Effector memory CD4-positive, alpha-beta T cell (primary cell): ENCODE results near the gene CENPF.
"Not testable (repeated sequence)": the region's sequence is repeated elsewhere in the genome, so short reads cannot be mapped to it uniquely, and the experiment has no call there.

Experiments
- DNase-seq, 3 donors: peaks; one replicate each; pipeline ENCODE4 v3.0.0-alpha.2; 2020
- H3K27ac ChIP-seq: 2 replicates; pipeline ENCODE4 v1.7.0; 2013; ENCODE audit warnings: mild to moderate bottlenecking, low read length, moderate library complexity; ENCODE audit not compliant: insufficient read depth, poor library complexity, severe bottlenecking
- H3K27me3 ChIP-seq: replicated peaks from 2 replicates; pipeline ENCODE4 v1.7.0; 2013; ENCODE audit warnings: mild to moderate bottlenecking, low read length; ENCODE audit not compliant: insufficient read depth, control insufficient read depth, poor library complexity, severe bottlenecking
- H3K36me3 ChIP-seq: 2 replicates; pipeline ENCODE4 v1.7.0; 2013; ENCODE audit warnings: mild to moderate bottlenecking, low read length, moderate library complexity; ENCODE audit not compliant: control insufficient read depth, insufficient read depth
- H3K4me1 ChIP-seq: 2 replicates; pipeline ENCODE4 v1.7.0; 2013; ENCODE audit warnings: low read length, mild to moderate bottlenecking; ENCODE audit not compliant: control insufficient read depth, insufficient read depth, poor library complexity, severe bottlenecking
- H3K4me3 ChIP-seq: 2 replicates; pipeline ENCODE4 v1.7.0; 2013; ENCODE audit warnings: low read length, low read depth, mild to moderate bottlenecking; ENCODE audit not compliant: insufficient read depth, poor library complexity, severe bottlenecking
- H3K9me3 ChIP-seq: 2 replicates; pipeline ENCODE4 v1.7.0; 2013; ENCODE audit warnings: mild to moderate bottlenecking, low read length, moderate library complexity; ENCODE audit not compliant: control insufficient read depth

Gene CENPF

DNA sequence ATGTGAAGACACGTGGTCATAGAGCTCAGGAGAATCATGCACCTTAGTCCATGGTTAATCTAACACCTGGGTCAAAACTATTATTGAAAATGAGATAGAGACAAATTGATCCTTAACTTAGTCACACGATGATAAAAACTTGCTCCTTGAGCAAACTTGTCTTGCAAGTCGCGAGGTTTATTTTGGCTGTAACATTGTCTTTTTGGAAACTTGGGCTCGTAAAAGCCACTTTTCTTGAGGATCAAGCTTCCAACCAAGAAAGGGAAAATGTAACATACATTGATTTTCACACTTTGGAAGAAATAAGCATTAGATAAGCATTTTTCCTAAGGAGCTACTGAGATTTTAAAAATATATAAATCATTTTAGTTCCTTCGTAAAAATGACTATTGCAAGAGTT, 19.9 kb upstream of the CENPF start:
- Histone ChIP-seq H3K36me3 (no peaks in the 10 kb centered on the region), H3K27me3 (no peaks in the 10 kb centered on the region), H3K4me3 (no peak overlapping the region), H3K9me3 (no peaks in the 10 kb centered on the region), H3K27ac (no peak overlapping the region), H3K4me1 (no peaks in the 10 kb centered on the region)
- no peak for DNase-seq

DNA sequence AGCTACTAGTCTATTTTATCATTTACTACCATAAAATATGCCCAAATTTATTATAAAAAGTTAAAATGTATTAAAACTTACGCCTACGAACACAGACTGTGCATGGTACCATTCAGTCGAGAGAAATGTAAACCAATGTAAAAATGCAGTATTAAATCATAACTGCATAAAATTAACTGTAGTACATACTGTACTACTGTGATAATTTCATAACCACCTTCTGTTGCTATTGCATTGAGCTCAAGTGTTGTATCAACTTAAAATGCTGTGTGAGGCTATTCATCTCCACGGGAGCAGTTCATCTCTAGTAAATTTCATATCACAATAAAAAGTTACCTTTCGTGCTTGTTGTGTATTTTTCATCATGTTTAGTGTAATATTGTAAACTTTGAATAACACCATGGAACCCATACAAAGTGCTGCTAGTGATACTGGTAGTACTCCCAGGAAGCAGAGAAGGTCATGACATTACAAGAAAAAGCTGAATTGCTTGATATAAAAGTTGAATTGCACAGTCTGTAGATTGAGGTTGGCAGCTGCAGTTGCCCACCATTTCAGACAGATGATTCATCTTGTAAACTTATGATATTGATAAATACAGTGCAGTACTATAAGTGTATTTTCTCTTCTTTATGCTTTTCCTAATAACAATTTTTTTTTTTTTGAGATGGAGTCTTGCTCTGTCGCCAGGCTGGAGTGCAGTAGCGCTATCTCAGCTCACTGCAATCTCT, 19.0 kb upstream of the CENPF start:
- Histone ChIP-seq H3K9me3 (no peaks in the 10 kb centered on the region), H3K4me1 (no peaks in the 10 kb centered on the region), H3K36me3 (no peaks in the 10 kb centered on the region), H3K27ac (no peak overlapping the region), H3K4me3 (no peak overlapping the region), H3K27me3 (no peaks in the 10 kb centered on the region)
- no peak for DNase-seq

DNA sequence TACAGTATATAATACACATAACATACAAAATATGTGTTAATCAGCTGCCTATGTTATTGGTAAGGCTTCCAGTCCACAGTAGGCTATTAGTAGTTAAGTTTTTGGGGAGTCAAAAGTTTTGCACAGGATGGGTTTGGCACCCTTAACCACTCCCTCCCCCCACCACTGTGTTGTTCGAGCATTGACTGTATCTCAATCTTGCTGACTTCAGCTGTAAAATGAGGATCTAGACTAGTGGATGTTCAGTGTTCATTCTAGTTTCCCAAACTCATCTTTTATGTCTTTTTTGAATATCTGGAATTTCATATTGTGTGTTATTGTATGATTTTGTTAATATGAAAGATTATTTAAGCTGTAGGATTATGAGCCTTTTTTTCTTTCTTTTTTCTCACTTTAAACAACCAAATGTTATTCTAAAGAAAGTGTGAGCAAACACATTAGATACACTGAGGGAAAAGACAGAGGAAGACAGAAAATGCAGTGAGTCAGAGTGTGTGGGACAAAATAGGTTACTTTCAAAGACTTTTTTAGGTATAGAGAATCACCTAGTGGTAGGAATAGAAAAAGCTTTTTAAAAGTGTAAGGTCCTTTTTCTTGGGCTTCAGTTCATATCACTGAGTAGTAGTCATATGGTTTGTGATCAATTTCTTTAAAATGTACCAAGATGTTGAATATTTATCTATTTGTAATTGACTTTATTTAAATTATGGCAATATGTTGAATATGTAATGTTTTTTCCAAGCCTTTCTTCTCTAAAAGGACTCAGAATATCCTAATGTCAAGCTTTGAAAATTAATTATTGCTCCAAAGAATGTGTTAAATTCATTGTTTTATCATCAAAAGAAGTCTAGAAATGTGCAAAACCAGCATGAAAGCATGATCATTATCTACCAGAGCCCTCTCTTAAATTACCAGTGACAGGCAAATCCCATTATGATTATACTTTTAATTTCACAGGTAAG, 17.9 kb upstream of the CENPF start:
- DNase-seq = no peak
- Histone ChIP-seq H3K27ac (no peak overlapping the region), H3K9me3 (no peaks in the 10 kb centered on the region), H3K36me3 (no peaks in the 10 kb centered on the region), H3K4me3 (no peak overlapping the region), H3K4me1 (no peaks in the 10 kb centered on the region), H3K27me3 (no peaks in the 10 kb centered on the region)

DNA sequence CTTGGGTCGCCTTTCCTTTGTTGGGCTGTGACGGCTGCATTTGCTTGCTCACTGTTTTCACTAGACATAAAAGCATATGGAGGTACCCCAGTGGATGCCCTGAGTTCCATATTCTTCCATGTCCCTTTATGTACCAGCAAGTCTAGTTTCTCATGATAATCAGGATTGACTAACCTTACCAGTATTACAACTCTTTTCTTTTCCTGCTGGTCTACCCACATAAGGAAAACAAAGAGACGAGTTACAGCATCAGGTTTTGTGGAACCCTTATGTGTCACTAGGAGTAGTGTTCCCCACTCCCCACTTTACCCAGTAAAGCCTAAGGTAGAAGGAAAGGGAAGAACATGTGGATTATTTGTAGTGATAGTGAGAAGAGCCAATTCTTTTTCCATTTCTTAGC, 16.4 kb upstream of the CENPF start:
- Histone ChIP-seq H3K9me3 (no peaks in the 10 kb centered on the region), H3K27ac (no peak overlapping the region), H3K4me3 (no peak overlapping the region), H3K36me3 (no peaks in the 10 kb centered on the region), H3K27me3 (no peaks in the 10 kb centered on the region), H3K4me1 (no peaks in the 10 kb centered on the region)
- no peak for DNase-seq

DNA sequence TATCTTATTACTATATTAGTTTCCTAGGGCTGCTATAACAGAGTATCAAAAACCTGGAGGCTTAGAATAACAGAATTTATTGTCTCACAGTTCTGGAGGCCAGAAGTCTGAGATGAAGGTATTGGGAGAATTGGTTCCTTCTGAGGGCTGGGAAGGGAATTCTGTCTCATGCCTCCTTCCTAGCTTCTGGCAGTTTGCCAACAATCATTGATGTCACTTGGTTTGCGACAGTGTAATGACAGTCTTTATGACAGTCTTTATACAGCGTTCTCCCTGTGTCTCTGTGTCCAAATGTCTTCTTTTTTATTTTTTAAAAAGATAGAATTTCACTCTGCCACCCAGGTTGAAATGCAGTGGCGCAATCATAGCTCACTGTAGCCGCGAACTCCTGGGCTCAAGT, 15.8 kb upstream of the CENPF start:
- DNase-seq = no peak
- Histone ChIP-seq H3K4me1 (no peaks in the 10 kb centered on the region), H3K4me3 (no peak overlapping the region), H3K36me3 (no peaks in the 10 kb centered on the region), H3K27ac (no peak overlapping the region), H3K9me3 (no peaks in the 10 kb centered on the region), H3K27me3 (no peaks in the 10 kb centered on the region)

DNA sequence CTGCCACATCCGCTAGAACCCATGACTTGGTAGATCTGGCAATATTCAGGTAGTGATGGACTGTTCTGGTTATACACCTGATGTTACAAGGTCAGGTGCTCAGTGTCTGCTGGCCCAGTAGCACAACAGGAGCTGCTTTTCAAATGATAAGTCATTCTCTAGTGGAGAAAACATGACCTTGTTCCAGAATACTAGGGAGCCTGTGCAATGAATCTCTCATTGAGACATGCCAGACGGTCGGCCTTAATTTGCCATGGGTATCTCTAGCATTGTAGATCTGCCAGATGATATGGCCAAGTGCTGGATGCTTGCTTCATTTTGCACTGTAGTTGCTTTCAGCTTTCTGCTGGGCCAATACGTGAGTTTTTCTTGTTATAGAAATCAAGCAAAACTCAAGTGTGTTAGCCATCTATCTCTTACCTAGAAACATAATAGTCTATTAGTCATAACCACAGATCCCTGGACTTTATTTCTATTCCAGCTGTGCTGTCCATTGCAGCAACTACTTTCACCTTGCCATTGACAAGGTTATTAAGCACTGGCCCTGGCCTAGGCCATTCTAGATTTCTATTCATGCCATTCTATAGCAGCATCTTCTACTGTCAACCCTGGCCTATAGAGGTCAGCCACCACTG, 13.9 kb upstream of the CENPF start:
- no peak overlapping the region for H3K4me3 ChIP-seq
- H3K27me3 ChIP-seq = no peaks in the 10 kb centered on the region
- no peaks in the 10 kb centered on the region for H3K36me3 ChIP-seq
- no peaks in the 10 kb centered on the region for H3K9me3 ChIP-seq
- DNase-seq = no peak
- no peaks in the 10 kb centered on the region for H3K4me1 ChIP-seq
- no peak overlapping the region for H3K27ac ChIP-seq

DNA sequence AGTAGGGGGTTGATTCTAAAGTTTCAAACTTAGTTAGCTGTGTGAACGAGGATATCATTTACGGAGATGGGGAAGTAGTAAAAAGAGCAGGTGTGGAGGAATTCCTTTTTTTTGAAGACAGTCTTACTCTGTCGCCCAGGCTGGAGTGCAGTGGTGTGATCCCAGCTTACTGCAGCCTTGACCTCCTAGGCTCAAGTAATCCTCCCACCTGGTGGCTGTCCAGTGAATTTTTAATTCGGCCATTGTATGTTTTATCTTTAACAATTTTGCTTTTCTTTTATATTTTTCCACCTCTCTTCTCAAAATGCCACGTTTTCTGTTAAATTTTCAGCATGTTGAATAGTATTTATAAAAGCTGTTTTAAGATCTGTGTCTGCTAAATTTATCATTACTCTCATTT, 12.3 kb upstream of the CENPF start:
- no peaks in the 10 kb centered on the region for H3K27me3 ChIP-seq
- DNase-seq = no peak

DNA sequence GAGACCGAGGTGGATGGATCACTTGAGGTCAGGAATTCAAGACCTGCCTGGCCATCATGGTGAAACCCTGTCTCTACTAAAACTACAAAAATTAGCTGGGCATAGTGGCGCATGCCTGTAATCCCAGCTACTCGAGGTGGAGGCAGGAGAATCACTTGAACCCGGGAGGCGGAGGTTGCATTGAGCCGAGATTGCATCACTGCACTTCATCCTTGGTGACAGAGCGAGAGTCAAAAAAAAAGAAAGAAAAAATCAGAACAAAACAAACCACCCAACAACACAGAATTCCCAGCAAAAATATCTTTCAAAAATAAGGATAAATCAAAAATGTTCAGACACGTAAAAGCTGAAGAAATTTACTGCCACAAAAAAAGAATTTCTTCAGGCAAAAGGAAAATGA, 11.1 kb upstream of the CENPF start:
- not testable (repeated sequence) for H3K27ac ChIP-seq, H3K4me1 ChIP-seq, H3K27me3 ChIP-seq, H3K36me3 ChIP-seq, H3K9me3 ChIP-seq, DNase-seq, H3K4me3 ChIP-seq

More for the DNA sequence above, 12.3 kb upstream of the CENPF start:
- H3K27ac ChIP-seq = no peak overlapping the region
- no peaks in the 10 kb centered on the region for H3K9me3 ChIP-seq
- H3K4me1 ChIP-seq = no peaks in the 10 kb centered on the region
- H3K4me3 ChIP-seq = no peak overlapping the region
- H3K36me3 ChIP-seq = no peaks in the 10 kb centered on the region

DNA sequence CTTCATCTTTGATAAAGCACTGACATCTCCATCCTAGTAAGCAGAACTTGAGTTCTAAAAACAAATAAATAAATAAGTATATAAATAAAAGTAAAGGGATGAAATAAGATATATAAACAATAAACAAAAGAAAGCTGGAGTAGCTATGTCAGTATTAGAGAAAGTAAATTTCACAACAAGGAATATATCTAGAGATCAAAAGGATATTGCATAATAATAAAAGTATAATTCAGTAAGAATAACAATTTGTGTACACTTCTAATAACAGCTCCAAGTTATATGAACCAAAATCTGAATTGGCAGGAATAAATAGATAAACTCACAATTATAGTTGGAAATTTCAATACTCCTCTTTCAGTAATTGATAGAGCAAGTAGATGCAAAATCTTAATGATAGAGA, 9.8 kb upstream of the CENPF start:
- Histone ChIP-seq H3K27me3 (no peaks in the 10 kb centered on the region), H3K4me1 (no peaks in the 10 kb centered on the region), H3K36me3 (no peaks in the 10 kb centered on the region), H3K9me3 (no peaks in the 10 kb centered on the region), H3K4me3 (no peak overlapping the region), H3K27ac (no peak overlapping the region)
- DNase-seq = no peak

DNA sequence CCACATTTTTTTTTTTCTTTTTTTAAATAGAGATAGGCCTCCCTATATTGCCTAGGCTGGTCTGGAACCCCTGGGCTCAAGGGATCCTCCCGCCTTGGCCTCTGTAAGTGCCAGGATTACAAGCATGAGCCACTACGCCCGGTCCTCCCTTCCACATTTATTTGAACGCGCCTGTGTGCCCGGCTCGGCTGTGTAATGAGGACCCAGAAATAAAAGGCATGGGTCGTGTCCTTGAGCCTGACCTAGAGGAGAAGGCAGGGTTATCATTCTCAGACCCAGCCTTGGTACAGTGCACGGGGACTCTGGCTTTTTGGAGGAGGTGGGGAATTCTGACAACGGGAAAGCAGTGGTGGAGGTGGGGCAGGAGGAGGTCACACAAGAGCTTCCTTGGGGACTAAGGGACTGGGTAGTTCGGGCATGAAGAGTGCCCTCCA, 841 bp downstream of the CENPF start:
- Histone ChIP-seq H3K4me3 (peak overlapping the region; percentile 88), H3K36me3 (no peaks in the 10 kb centered on the region), H3K4me1 (peaks cover 7% of the 10 kb centered on the region), H3K27me3 (no peaks in the 10 kb centered on the region), H3K27ac (no peak overlapping the region), H3K9me3 (no peaks in the 10 kb centered on the region)
- DNase-seq = no peak
